ENCODE data around the gene TMEM233.

GRCh38 chr12:119683413-119683812 lies 89.8 kb downstream of the TMEM233 start:
- no peak for TF ChIP-seq POLR2A (IDR thresholded peaks at IDR 0.05)
- no peak for TF ChIP-seq CTCF (IDR thresholded peaks at IDR 0.05 in 4 of 5, conservative IDR thresholded peaks at IDR 0.05 in 1 of 5)

Measured in gastrocnemius medialis (tissue), 4 donors.